H1 (cell line): Measurements from ENCODE around the gene CACNA2D3. TPM values are rescaled to one million over a fixed set of nuclear protein-coding genes. Genes with fewer than 3 reads are reported as not detected.

Source experiments
- CTCF ChIA-PET: fragments of 300-600 bp; sonication (Branson Sonifier 250); formaldehyde crosslinking; loops from one replicate; lab custom pipeline; 2021; ENCODE audit not compliant: partially characterized antibody; lab: Charles Lee
- POLR2A ChIA-PET: fragments of 300-600 bp; sonication (Branson Sonifier 250); formaldehyde crosslinking; loops from one replicate; lab custom pipeline; 2021; ENCODE audit warnings: inconsistent platforms; ENCODE audit not compliant: partially characterized antibody; lab: Charles Lee
- DNase-seq, 2 experiments: peaks; one replicate each; pipeline versions ENCODE4 v3.0.0 to v3.0.0-alpha.2; 2010 to 2022; ENCODE audit warnings: low spot score in 2 of 2, low read depth in 1 of 2, mixed read lengths in 1 of 2
- FAIRE-seq: peaks from 2 replicates; lab custom pipeline; 2011; peaks lifted over from hg19 to GRCh38; lab: Jason Lieb, UNC
- H2AFZ ChIP-seq: 2 replicates; pipeline ENCODE4 v1.8.1; 2012; ENCODE audit warnings: low read length, inconsistent platforms
- H2AK5ac ChIP-seq: 2 replicates; pipeline ENCODE4 v1.6.1; 2013; ENCODE audit warnings: low read depth, low read length
- H2BK120ac ChIP-seq: replicated peaks from 2 replicates; pipeline ENCODE3; 2013; ENCODE audit warnings: low read depth, low read length, inconsistent platforms
- H2BK12ac ChIP-seq: 2 replicates; pipeline ENCODE4 v1.6.1; 2013; ENCODE audit warnings: low read depth, low read length
- H2BK15ac ChIP-seq: 2 replicates; pipeline ENCODE4 v1.6.1; 2013; ENCODE audit warnings: low read length
- H2BK20ac ChIP-seq: 2 replicates; pipeline ENCODE4 v1.6.1; 2013; ENCODE audit warnings: low read length
- H2BK5ac ChIP-seq: 2 replicates; pipeline ENCODE4 v1.6.1; 2013; ENCODE audit warnings: low read depth, low read length
- H3K14ac ChIP-seq: 2 replicates; pipeline ENCODE4 v1.6.1; 2013; ENCODE audit warnings: inconsistent platforms; ENCODE audit not compliant: insufficient read length
- H3K18ac ChIP-seq: 2 replicates; pipeline ENCODE4 v1.6.1; 2013; ENCODE audit warnings: low read length; ENCODE audit errors: extremely low read depth
- H3K23ac ChIP-seq: 2 replicates; pipeline ENCODE4 v1.6.1; 2013; ENCODE audit warnings: inconsistent platforms; ENCODE audit not compliant: insufficient read length
- H3K23me2 ChIP-seq: 2 replicates; pipeline ENCODE4 v1.6.1; 2013; ENCODE audit warnings: low read depth, low read length
- H3K27ac ChIP-seq: 2 replicates; pipeline ENCODE4 v1.6.1; 2011; ENCODE audit warnings: low read depth, low read length, inconsistent platforms
- H3K27me3 ChIP-seq, 4 experiments: replicated peaks in 1 of 4; 1 replicate in 1 of 4; 2 replicates in 3 of 4; pipeline versions ENCODE4 v1.6.1 to v1.8.1; 2011 to 2013; ENCODE audit warnings: low read length in 3 of 4, mild to moderate bottlenecking in 3 of 4, inconsistent platforms in 2 of 4, mixed read lengths in 2 of 4, moderate library complexity in 1 of 4; ENCODE audit not compliant: control insufficient read depth in 3 of 4, insufficient read depth in 3 of 4; ENCODE audit errors: extremely low read depth in 1 of 4
- H3K36me3 ChIP-seq, 4 experiments: 2 replicates each; pipeline versions ENCODE4 v1.6.1 to v1.8.1; 2011 to 2013; ENCODE audit warnings: mild to moderate bottlenecking in 4 of 4, low read length in 3 of 4, moderate library complexity in 2 of 4, control low read depth in 1 of 4, inconsistent platforms in 1 of 4; ENCODE audit not compliant: insufficient read depth in 4 of 4, control insufficient read depth in 2 of 4
- H3K4ac ChIP-seq: replicated peaks from 2 replicates; pipeline ENCODE3; 2013; ENCODE audit warnings: low read length, low read depth, mixed read lengths, inconsistent platforms; ENCODE audit not compliant: insufficient read length
- H3K4me1 ChIP-seq, 4 experiments: replicated peaks in 1 of 4; 1 replicate in 1 of 4; 2 replicates in 3 of 4; pipeline versions ENCODE4 v1.6.1 to v1.8.1; 2011 to 2013; ENCODE audit warnings: low read length in 3 of 4, inconsistent platforms in 2 of 4, mixed read lengths in 1 of 4; ENCODE audit not compliant: insufficient read depth in 4 of 4, control insufficient read depth in 3 of 4
- H3K4me2 ChIP-seq, 2 experiments: 2 replicates each; pipeline versions ENCODE4 v1.6.1 to v1.8.1; 2011 to 2013; ENCODE audit warnings: low read depth in 2 of 2, low read length in 2 of 2, control low read depth in 1 of 2, inconsistent platforms in 1 of 2, mild to moderate bottlenecking in 1 of 2; ENCODE audit not compliant: insufficient read depth in 1 of 2
- H3K4me3 ChIP-seq, 4 experiments: fragments of 200-600, 300-600 bp in 1 of 4; sonication (generic), shearing (Covaris generic), sonication (Bioruptor Twin) in 1 of 4; 2 replicates each; pipeline versions ENCODE4 v1.5.1 to v1.8.1; 2011 to 2016; ENCODE audit warnings: low read length in 4 of 4, low read depth in 3 of 4, control low read depth in 2 of 4, inconsistent platforms in 2 of 4, mild to moderate bottlenecking in 2 of 4, mixed read lengths in 1 of 4, moderate library complexity in 1 of 4; ENCODE audit not compliant: insufficient read depth in 2 of 4; ENCODE audit errors: extremely low read depth in 1 of 4
- H3K56ac ChIP-seq: replicated peaks from 2 replicates; pipeline ENCODE3; 2013; ENCODE audit warnings: low read depth, mild to moderate bottlenecking, mixed read lengths, low read length, inconsistent platforms; ENCODE audit not compliant: insufficient read length
- H3K79me1 ChIP-seq: 2 replicates; pipeline ENCODE4 v1.6.1; 2013; ENCODE audit warnings: low read depth, low read length, control low read depth
- H3K79me2 ChIP-seq, 2 experiments: 2 replicates each; pipeline versions ENCODE4 v1.6.1 to v1.8.1; 2012 to 2013; ENCODE audit warnings: low read length in 2 of 2, mild to moderate bottlenecking in 2 of 2, inconsistent platforms in 1 of 2; ENCODE audit not compliant: insufficient read depth in 2 of 2, control insufficient read depth in 1 of 2
- H3K9ac ChIP-seq, 4 experiments: replicated peaks in 1 of 4; 1 replicate in 1 of 4; 2 replicates in 3 of 4; pipeline versions ENCODE4 v1.6.1 to v1.8.1; 2011 to 2013; ENCODE audit warnings: low read depth in 3 of 4, low read length in 3 of 4, control low read depth in 2 of 4, mild to moderate bottlenecking in 2 of 4, moderate library complexity in 2 of 4, inconsistent platforms in 1 of 4; ENCODE audit errors: extremely low read depth in 1 of 4
- H3K9me3 ChIP-seq, 2 experiments: 2 replicates each; pipeline versions ENCODE4 v1.6.1 to v1.8.1; 2012 to 2013; ENCODE audit warnings: mild to moderate bottlenecking in 2 of 2, moderate library complexity in 2 of 2, control low read depth in 1 of 2, inconsistent platforms in 1 of 2, low read depth in 1 of 2, low read length in 1 of 2, mixed read lengths in 1 of 2; ENCODE audit not compliant: insufficient read depth in 2 of 2
- H4K20me1 ChIP-seq, 2 experiments: replicated peaks in 1 of 2; 2 replicates each; pipeline versions ENCODE3 to v1.8.1; 2011 to 2013; ENCODE audit warnings: inconsistent platforms in 2 of 2, low read length in 2 of 2, mild to moderate bottlenecking in 1 of 2; ENCODE audit not compliant: insufficient read depth in 2 of 2, control insufficient read depth in 1 of 2
- H4K5ac ChIP-seq: 2 replicates; pipeline ENCODE4 v1.6.1; 2013; ENCODE audit warnings: low read length, low read depth, mixed read lengths, inconsistent platforms; ENCODE audit not compliant: insufficient read length
- H4K8ac ChIP-seq: 2 replicates; pipeline ENCODE4 v1.8.0; 2013; ENCODE audit warnings: mild to moderate bottlenecking, moderate library complexity, low read length, inconsistent platforms; ENCODE audit not compliant: insufficient read depth; ENCODE audit errors: extremely low read depth
- H4K91ac ChIP-seq: replicated peaks from 2 replicates; pipeline ENCODE3; 2013; ENCODE audit warnings: low read length, mixed read lengths, inconsistent platforms; ENCODE audit not compliant: insufficient read length
- ATF3 ChIP-seq: IDR thresholded peaks from 2 replicates; pipeline ENCODE4 v1.6.1; 2011; ENCODE audit warnings: low read depth, mild to moderate bottlenecking, low read length; ENCODE audit not compliant: insufficient read depth
- CEBPB ChIP-seq: IDR thresholded peaks from 2 replicates; pipeline ENCODE4 v1.6.1; 2012; ENCODE audit warnings: low read depth, low read length
- CHD2 ChIP-seq: IDR thresholded peaks from 2 replicates; pipeline ENCODE4 v1.6.1; 2012; ENCODE audit warnings: low read length, improper control_type of control experiment
- EP300 ChIP-seq, 2 experiments: IDR thresholded peaks; 1 replicate in 1 of 2; 2 replicates in 1 of 2; pipeline ENCODE4 v1.6.1; 2011 to 2012; ENCODE audit warnings: low read depth in 2 of 2, low read length in 2 of 2, mild to moderate bottlenecking in 2 of 2, borderline replicate concordance in 1 of 2, inconsistent platforms in 1 of 2, moderate library complexity in 1 of 2
- PHF8 ChIP-seq: fragments of 200-600 bp; sonication (generic); conservative IDR thresholded peaks from 2 replicates; pipeline ENCODE4 v1.7.1; 2012; ENCODE audit warnings: low read depth, mild to moderate bottlenecking, inconsistent platforms, low read length, moderate library complexity
- TAF1 ChIP-seq: IDR thresholded peaks from 2 replicates; pipeline ENCODE4 v1.6.1; 2011; ENCODE audit warnings: mild to moderate bottlenecking, low read depth, low read length
- TBP ChIP-seq: IDR thresholded peaks from 2 replicates; pipeline ENCODE4 v1.6.1; 2011; ENCODE audit warnings: low read depth, low read length, improper control_type of control experiment
- TEAD4 ChIP-seq: IDR thresholded peaks from 2 replicates; pipeline ENCODE4 v1.6.1; 2012; ENCODE audit warnings: low read depth, low read length, inconsistent platforms, mixed read lengths
- WGBS, 2 experiments: shearing (Covaris generic) in 1 of 2; methylation state at CpG; one replicate each; pipeline versions ENCODE4 v1.1.6 to v1.1.7; 2013 to 2015; ENCODE audit warnings: low lambda C conversion rate in 2 of 2, mixed read lengths in 2 of 2, inconsistent platforms in 1 of 2, low coverage in 1 of 2, missing lambda C conversion rate in 1 of 2; ENCODE audit not compliant: insufficient replicate concordance in 2 of 2, insufficient coverage in 1 of 2, insufficient read length in 1 of 2; ENCODE audit errors: extremely low coverage in 1 of 2, missing lambda C conversion rate in 1 of 2; 5-methylcytosine and 5-hydroxymethylcytosine counted together
- polyA plus RNA-seq, 7 experiments: library from polyadenylated mRNA; depleted of rRNA in 3 of 7; stranded (reverse) in 5 of 7; unstranded in 2 of 7; fragments of >200 nt in 5 of 7; fragments of 200-250 nt in 2 of 7; gene quantifications; 1 replicate in 5 of 7; 2 replicates in 1 of 7; 4 replicates in 1 of 7; pipeline versions ENCODE4 v1.2.1 to v1.2.3, GENCODE V29; 2011 to 2013; ENCODE audit warnings: missing spikeins in 2 of 7, mixed read lengths in 2 of 7
- total RNA-seq: library from RNA; stranded (reverse); fragmentation: NEBNext Ultra II Directional; extraction: Animal tissue kit (Norgen Biotek cat#: 25700); gene quantifications from 2 replicates; pipeline ENCODE4 v1.2.1, GENCODE V29; 2021

Gene CACNA2D3
- total and polyA plus RNA-seq, 2 of the 8 experiments (the other 6 are each of a cell fraction or from before 2014, with no cell fraction given), result 1.5 to 1.8 TPM

DNA sequence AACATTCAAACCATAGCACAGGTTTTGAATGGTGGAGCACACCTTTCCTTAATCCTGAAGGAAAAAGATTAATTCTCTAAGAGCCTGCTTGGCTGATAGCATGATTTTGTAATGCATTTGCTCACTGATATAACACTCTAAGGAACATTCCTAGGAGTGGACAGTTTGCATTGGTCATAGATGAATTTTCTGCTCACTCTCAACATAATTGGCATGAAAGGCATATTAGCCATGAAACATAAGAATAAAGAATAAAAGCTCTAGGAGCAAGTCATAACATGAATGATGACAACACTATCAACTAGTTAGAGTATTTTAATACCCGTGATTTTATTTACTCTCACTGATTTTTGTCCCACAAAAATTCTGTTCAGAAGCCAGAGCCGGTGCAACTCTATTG is 839.8 kb downstream of the CACNA2D3 start:
- Histone ChIP-seq H4K8ac (no peak overlapping the region), H3K14ac (no peak overlapping the region), H3K9me3 (no peaks in the 10 kb centered on the region), H3K27ac (no peak overlapping the region), H2AK5ac (no peak overlapping the region), H4K5ac (no peak overlapping the region), H3K4me3 (no peak overlapping the region), H3K27me3 (no peaks in the 10 kb centered on the region; a peak in 1 of 7 replicates), H2BK15ac (no peak overlapping the region), H2BK20ac (no peak overlapping the region), H3K4me2 (no peak overlapping the region), H3K4me1 (no peaks in the 10 kb centered on the region), H3K56ac (no peak overlapping the region), H3K9ac (no peak overlapping the region), H3K4ac (no peak overlapping the region), H3K36me3 (no peaks in the 10 kb centered on the region), H3K18ac (no peak overlapping the region), H2BK120ac (no peak overlapping the region), H4K20me1 (no peaks in the 10 kb centered on the region), H2BK12ac (no peak overlapping the region), H3K23me2 (no peaks in the 10 kb centered on the region), H4K91ac (no peak overlapping the region), H3K79me1 (no peaks in the 10 kb centered on the region), H3K79me2 (no peaks in the 10 kb centered on the region), H2AFZ (no peak overlapping the region), H2BK5ac (no peak overlapping the region), H3K23ac (no peak overlapping the region)
- no peak for DNase-seq
- TF ChIP-seq PHF8 (no peak), EP300 (IDR thresholded peaks at IDR 0.05; ENCODE audit: borderline replicate concordance in 1 of 2, low read depth in 2 of 2, low read length in 2 of 2) (no peak), CHD2 (no peak), TAF1 (no peak), TEAD4 (no peak), CEBPB (no peak), TBP (no peak), ATF3 (no peak)
- 87% methylated on average over 2 of the region's 2 CpGs; no CpG with 5 or more reads in 1 of the 2 experiments for WGBS, 2 experiments
- POLR2A ChIA-PET, result no interaction called here
- FAIRE-seq, result no peak
- CTCF ChIA-PET, result interaction anchor here (1.8 kb wide), 1 partner anchor 40 kb away, joined by 3 read pairs; no protein-coding TSS in a partner anchor
